Measurements from ENCODE around the gene PRDM5.

GRCh38 chr4:120918788-120919187 is 3.7 kb downstream of the PRDM5 start:
- TF ChIP-seq, protein P1, sequence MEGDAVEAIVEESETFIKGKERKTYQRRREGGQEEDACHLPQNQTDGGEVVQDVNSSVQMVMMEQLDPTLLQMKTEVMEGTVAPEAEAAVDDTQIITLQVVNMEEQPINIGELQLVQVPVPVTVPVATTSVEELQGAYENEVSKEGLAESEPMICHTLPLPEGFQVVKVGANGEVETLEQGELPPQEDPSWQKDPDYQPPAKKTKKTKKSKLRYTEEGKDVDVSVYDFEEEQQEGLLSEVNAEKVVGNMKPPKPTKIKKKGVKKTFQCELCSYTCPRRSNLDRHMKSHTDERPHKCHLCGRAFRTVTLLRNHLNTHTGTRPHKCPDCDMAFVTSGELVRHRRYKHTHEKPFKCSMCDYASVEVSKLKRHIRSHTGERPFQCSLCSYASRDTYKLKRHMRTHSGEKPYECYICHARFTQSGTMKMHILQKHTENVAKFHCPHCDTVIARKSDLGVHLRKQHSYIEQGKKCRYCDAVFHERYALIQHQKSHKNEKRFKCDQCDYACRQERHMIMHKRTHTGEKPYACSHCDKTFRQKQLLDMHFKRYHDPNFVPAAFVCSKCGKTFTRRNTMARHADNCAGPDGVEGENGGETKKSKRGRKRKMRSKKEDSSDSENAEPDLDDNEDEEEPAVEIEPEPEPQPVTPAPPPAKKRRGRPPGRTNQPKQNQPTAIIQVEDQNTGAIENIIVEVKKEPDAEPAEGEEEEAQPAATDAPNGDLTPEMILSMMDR (conservative IDR thresholded peaks at IDR 0.05; ENCODE audit: low read depth, low read length): no peak
- no peak for TF ChIP-seq EZH2 (IDR thresholded peaks at IDR 0.05; ENCODE audit: borderline replicate concordance, low read depth, low read length, poor library complexity, severe bottlenecking)

Measured in A673 (cell line).